Measurements from ENCODE around the gene SCGB1C1. TPM values are rescaled to one million over a fixed set of nuclear protein-coding genes. Genes with fewer than 3 reads are reported as not detected.
A peak's percentile ranks its signal among the peaks of the same experiment; 100 is the strongest.

Gene SCGB1C1
- total and polyA plus RNA-seq, 10 of the 15 experiments (the other 5 are each of a cell fraction or from before 2014, with no cell fraction given), result not detected

DNA sequence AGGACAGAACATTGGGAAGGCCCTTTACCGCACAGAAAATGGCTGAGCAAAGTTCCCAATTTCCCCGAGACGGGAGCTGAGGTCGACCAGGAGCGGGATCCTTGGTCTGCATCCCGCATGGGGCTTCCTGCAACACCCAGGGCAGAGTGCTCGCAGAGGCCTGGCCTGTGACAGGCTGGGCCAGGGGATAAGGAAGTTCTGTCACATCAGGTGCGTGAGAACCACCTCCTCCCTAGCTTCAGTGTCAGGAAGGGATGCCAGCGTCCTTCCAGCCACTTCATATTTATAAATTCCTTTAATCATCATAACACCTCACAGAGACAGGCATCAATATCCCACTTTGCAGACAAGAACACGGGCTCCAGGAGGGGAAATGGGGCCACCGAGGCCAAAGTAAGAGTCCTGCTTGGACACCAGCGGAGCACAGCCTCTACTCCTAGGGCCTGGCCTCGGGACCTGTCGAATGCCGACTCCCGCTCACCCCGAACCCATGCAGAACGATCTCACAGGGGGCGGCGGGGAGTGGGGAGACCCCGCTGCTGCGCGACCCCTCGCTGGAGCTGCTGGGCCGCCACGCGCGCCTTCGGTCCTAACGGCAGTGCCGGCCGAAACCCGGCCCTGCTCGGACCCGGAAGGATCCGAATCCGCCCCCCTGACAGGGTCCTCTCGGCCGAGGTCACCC, 13.8 kb downstream of the SCGB1C1 start (continued):
- TF ChIP-seq, protein P1, sequence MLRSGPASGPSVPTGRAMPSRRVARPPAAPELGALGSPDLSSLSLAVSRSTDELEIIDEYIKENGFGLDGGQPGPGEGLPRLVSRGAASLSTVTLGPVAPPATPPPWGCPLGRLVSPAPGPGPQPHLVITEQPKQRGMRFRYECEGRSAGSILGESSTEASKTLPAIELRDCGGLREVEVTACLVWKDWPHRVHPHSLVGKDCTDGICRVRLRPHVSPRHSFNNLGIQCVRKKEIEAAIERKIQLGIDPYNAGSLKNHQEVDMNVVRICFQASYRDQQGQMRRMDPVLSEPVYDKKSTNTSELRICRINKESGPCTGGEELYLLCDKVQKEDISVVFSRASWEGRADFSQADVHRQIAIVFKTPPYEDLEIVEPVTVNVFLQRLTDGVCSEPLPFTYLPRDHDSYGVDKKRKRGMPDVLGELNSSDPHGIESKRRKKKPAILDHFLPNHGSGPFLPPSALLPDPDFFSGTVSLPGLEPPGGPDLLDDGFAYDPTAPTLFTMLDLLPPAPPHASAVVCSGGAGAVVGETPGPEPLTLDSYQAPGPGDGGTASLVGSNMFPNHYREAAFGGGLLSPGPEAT (IDR thresholded peaks at IDR 0.05; ENCODE audit: low read depth), result 0 out of 2 replicates have a peak, but pooled peaks have one; percentile 11
- TF ChIP-seq ZSCAN29 (IDR thresholded peaks at IDR 0.05) (peak; percentile 28; the same call in 1 of the 2 replicates), CHD4 (IDR thresholded peaks at IDR 0.05) (no peak)

DNA sequence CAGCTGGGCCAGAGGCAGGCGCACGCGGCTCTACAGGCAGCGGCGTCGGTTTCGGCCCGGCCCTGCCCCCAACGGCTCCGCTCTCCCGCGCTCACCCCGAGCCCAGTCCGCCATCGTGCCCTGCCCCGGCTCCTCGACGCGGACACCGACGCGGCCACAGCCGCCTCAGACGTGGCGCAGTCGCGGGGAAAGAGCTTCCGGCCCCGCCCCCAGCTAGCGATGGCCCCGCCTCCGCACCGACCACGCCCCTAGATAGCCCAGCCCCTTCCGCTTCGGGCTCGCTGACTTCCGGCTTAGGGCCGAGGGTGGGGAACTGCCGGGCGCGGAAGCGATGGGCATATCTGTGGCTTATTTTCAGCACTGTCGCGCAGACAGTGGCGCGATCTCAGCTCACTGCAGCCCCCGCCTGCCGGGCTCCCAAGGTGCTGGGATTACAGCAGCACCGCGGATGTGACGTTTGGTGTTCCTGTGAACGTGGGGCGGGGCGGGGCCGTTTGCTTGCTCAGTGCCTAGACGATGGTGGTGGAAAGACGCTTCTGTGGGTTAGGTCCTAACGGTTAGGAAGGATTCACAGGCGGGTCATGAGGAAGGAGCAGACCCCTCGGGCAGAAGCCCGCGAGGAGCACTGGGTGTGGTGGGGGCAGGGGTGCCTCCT, 14.5 kb downstream of the SCGB1C1 start, which contains the start of the genes BET1L and RIC8A:
Gene BET1L (minus strand): TSS at position 192 of the 655 bp plus-strand sequence. CDS start 78 bp downstream, at position 114.
Gene RIC8A (plus strand): TSS at position 501 of the 655 bp plus-strand sequence. CDS start 1,147 bp downstream, outside the sequence.
- peak within 1 kb of the TSS; percentile 97 for H3K4me2 ChIP-seq (ENCODE audit: control insufficient read depth, insufficient read depth)
- peak within 1 kb of the TSS; percentile 56 for H2AFZ ChIP-seq (ENCODE audit: control insufficient read depth, low read depth, low read length)
- H3K9ac ChIP-seq (ENCODE audit: control insufficient read depth, insufficient read depth, low read length), result peak within 1 kb of the TSS; percentile 98
- peak; percentile 99 for FAIRE-seq
- DNase-seq (ENCODE audit: low read depth, low spot score), result peak; percentile 94
- peak within 1 kb of the TSS; percentile 84 for H3K4me3 ChIP-seq
- SMC1A ChIA-PET (ENCODE audit: uncharacterized antibody, unreplicated experiment), result interaction anchor here (0.7 to 2.6 kb wide), 7 partner anchors 9 to 148 kb away, joined by 3 to 12 read pairs (median 3); partner anchors contain the start of gene PSMD13
- peak within 1 kb of the TSS; percentile 97 for H3K27ac ChIP-seq (ENCODE audit: control insufficient read depth, insufficient read depth)
- in situ Hi-C loops (cut with MboI) (loop anchor here (5.0 to 10.0 kb wide), 2 partner anchors 157 to 300 kb away; partner anchors contain the start of genes B4GALNT4 and RNH1), intact Hi-C loops (cut with micrococcal nuclease; ENCODE audit: unreplicated experiment) (loop anchor here (1.0 to 10.0 kb wide), 5 partner anchors 29 to 237 kb away; partner anchors contain the start of genes ANO9, IFITM2, PSMD13 and SIRT3)
- CTCF ChIA-PET, result interaction anchor here (0.7 to 1.8 kb wide), 12 partner anchors 11 to 408 kb away, joined by 3 to 10 read pairs (median 4); partner anchors contain the start of genes IRF7 and PSMD13
- peaks cover 57% of the 10 kb centered on the region for H3K79me2 ChIP-seq (ENCODE audit: control insufficient read depth, insufficient read depth, low read length)
- under 1% methylated on average over 51 of the region's 63 CpGs for WGBS (ENCODE audit: insufficient coverage, insufficient replicate concordance, low lambda C conversion rate, missing lambda C conversion rate)
- ATAC-seq, result peak; percentile 81
- peaks cover 11% of the 10 kb centered on the region for H4K20me1 ChIP-seq (ENCODE audit: control insufficient read depth, insufficient read depth)
- H3K9me3 ChIP-seq (replicated peaks; ENCODE audit: control insufficient read depth, insufficient read depth, low read length), result no peaks in the 10 kb centered on the region
- no peaks in the 10 kb centered on the region for H3K27me3 ChIP-seq (replicated peaks in 1 of 2; ENCODE audit: control insufficient read depth in 2 of 2, insufficient read depth in 2 of 2, low read length in 1 of 2)
- H3K36me3 ChIP-seq (ENCODE audit: control insufficient read depth in 2 of 2, insufficient read depth in 2 of 2, low read length in 1 of 2), result peaks cover 12 to 37% of the 10 kb centered on the region in 2 experiments
- POLR2A ChIA-PET, result interaction anchor here (0.6 to 2.5 kb wide), 18 partner anchors 10 to 329 kb away, joined by 3 to 27 read pairs (median 5); partner anchors contain the start of genes PSMD13, RNH1 and SIRT3
- peaks cover 27% of the 10 kb centered on the region for H3K4me1 ChIP-seq (ENCODE audit: control insufficient read depth, insufficient read depth, low read length)
- BruUV-seq (replicated peaks), result no TSS peak
- RAD21 ChIA-PET (ENCODE audit: unreplicated experiment), result interaction anchor here (0.8 to 2.5 kb wide), 11 partner anchors 10 to 243 kb away, joined by 3 to 15 read pairs (median 6); partner anchors contain the start of genes IFITM1, IFITM2 and PSMD13
- TF ChIP-seq SIN3A (IDR thresholded peaks at IDR 0.05; ENCODE audit: low read depth, low read length) (0 out of 2 replicates have a peak, but pooled peaks have one; percentile 42), ZZZ3 (IDR thresholded peaks at IDR 0.05; ENCODE audit: control insufficient read depth, insufficient read length, low read depth) (no peak), HDAC2 (IDR thresholded peaks at IDR 0.05) (0 out of 2 replicates have a peak, but pooled peaks have one; percentile 45), IRF4 (IDR thresholded peaks at IDR 0.05; ENCODE audit: low read depth, low read length) (no peak), JUNB (IDR thresholded peaks at IDR 0.05) (no peak), SUZ12 (IDR thresholded peaks at IDR 0.05; ENCODE audit: unreplicated experiment) (no peak), RAD21 (IDR thresholded peaks at IDR 0.05; ENCODE audit: insufficient read depth, low read depth, low read length) (no peak)
- TF ChIP-seq, protein P1 (IDR thresholded peaks at IDR 0.05; ENCODE audit: low read depth), result no peak
- TF ChIP-seq, protein P2, sequence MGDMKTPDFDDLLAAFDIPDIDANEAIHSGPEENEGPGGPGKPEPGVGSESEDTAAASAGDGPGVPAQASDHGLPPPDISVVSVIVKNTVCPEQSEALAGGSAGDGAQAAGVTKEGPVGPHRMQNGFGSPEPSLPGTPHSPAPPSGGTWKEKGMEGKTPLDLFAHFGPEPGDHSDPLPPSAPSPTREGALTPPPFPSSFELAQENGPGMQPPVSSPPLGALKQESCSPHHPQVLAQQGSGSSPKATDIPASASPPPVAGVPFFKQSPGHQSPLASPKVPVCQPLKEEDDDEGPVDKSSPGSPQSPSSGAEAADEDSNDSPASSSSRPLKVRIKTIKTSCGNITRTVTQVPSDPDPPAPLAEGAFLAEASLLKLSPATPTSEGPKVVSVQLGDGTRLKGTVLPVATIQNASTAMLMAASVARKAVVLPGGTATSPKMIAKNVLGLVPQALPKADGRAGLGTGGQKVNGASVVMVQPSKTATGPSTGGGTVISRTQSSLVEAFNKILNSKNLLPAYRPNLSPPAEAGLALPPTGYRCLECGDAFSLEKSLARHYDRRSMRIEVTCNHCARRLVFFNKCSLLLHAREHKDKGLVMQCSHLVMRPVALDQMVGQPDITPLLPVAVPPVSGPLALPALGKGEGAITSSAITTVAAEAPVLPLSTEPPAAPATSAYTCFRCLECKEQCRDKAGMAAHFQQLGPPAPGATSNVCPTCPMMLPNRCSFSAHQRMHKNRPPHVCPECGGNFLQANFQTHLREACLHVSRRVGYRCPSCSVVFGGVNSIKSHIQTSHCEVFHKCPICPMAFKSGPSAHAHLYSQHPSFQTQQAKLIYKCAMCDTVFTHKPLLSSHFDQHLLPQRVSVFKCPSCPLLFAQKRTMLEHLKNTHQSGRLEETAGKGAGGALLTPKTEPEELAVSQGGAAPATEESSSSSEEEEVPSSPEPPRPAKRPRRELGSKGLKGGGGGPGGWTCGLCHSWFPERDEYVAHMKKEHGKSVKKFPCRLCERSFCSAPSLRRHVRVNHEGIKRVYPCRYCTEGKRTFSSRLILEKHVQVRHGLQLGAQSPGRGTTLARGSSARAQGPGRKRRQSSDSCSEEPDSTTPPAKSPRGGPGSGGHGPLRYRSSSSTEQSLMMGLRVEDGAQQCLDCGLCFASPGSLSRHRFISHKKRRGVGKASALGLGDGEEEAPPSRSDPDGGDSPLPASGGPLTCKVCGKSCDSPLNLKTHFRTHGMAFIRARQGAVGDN (IDR thresholded peaks at IDR 0.05), result peak; percentile 30; the same call in 1 of the 2 replicates
